ENCODE results near the gene BTBD18.

GRCh38 chr11:57751176-57751575 is 443 bp downstream of the BTBD18 start:
- TF ChIP-seq REST (IDR thresholded peaks at IDR 0.05; ENCODE audit: insufficient read depth in 1 of 2, low read depth in 2 of 2, low read length in 2 of 2), result no peak
- no peak for TF ChIP-seq TAF1 (IDR thresholded peaks at IDR 0.05; ENCODE audit: borderline replicate concordance, insufficient read depth, low read length)
- no peak for TF ChIP-seq POLR2AphosphoS5 (IDR thresholded peaks at IDR 0.05; ENCODE audit: low read depth, low read length)
- TF ChIP-seq FOXP2 (optimal IDR thresholded peaks at IDR 0.05; ENCODE audit: borderline replicate concordance, extremely low read depth, extremely low read length, insufficient read depth), result no peak
